Fibroblast of gingiva (primary cell): Measurements from ENCODE around the gene GPATCH2.
A peak's percentile ranks its signal among the peaks of the same experiment; 100 is the strongest.
"Not testable (repeated sequence)": the region's sequence is repeated elsewhere in the genome, so short reads cannot be mapped to it uniquely, and the experiment has no call there.

Experiments used
- DNase-seq: peaks from one replicate; pipeline ENCODE4 v3.0.0-alpha.2; 2011; ENCODE audit warnings: low read depth

Gene GPATCH2

GRCh38 chr1:217630711-217631591, at the start of gene GPATCH2, which contains the start of gene SPATA17:
GPATCH2 (minus strand) TSS chr1:217631090; CDS start chr1:217630971, 119 bp downstream.
SPATA17 (plus strand) TSS chr1:217631344; CDS start chr1:217631379, 35 bp downstream.
- peak; percentile 91 for DNase-seq

- DNase-seq, result no peak
Observed at GRCh38 chr1:217674028-217674729, 43.3 kb upstream of the GPATCH2 start.

- DNase-seq, result no peak
Observed at GRCh38 chr1:217673387-217673786, 42.5 kb upstream of the GPATCH2 start.

GRCh38 chr1:217668351-217668940, 37.6 kb upstream of the GPATCH2 start:
- no peak for DNase-seq

DNA sequence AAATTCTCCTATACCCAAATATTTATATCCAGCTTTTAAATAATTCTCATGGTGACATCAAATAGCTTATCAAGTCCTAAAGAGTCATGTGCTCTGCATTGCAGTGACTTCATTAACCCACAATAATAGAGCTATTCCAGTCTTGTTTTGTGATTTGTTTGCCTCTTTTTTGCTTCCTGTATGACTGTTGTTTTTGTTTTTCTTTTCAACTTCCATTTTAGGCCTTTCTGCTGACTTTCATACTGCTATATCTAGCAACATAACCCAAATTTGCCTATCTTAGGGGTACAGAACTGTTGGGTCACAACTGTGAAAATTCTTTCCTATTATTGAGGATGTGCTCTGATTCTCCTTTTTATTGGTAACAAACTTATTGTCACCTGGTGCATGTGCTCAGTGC, 30.5 kb upstream of the GPATCH2 start:
- no peak for DNase-seq

DNA sequence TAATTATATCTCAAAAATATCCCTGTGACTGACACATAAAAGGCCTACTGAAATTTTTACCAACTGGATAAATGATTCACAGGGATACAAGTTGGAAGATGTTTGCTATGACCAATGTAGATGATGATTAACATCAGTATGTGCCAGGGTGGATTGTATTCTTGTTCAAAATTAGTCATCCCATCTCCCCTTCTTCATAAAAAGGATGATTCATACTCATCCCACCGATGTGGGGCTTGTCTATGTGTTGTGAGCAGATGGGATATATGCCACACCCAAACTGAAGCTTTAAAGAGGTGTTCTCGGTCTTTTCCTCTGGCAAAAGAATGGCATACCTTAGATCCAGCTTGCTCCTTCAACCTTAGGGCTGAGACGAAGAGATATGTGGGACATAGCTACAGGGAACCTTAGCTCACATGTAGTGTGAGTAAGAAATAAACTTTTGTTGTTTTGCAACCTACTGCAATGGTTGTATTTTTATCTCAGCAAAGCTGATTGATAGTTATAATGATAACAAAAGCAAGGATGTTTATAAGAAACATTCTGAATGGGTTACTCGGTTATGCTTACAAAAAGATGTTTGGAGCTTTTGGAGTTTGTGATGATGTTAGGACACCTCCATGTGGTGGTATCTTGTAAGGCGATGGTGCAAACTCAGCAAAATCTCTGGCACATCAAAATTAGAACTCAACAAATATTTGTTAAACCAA, 29.6 kb upstream of the GPATCH2 start:
- DNase-seq, result peak; percentile 52

DNA sequence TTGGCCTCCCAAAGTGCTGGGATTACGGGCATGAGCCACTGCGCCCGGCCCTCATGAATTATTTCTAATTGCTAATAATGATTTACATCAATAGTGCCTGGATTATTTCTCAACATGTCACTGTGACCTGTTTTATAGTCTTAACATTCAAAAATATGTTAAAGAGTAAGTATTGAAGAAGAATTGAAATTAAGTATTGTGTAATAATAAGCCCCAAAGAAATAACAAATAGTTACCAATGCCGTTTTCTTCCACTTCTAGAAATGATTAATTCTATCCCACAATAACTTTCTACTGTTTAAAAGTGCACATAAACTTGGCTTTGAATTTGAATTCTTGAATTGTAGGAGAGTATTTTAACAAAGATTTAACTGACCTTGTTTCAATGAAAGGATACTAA, 19.8 kb upstream of the GPATCH2 start:
- no peak for DNase-seq

DNA sequence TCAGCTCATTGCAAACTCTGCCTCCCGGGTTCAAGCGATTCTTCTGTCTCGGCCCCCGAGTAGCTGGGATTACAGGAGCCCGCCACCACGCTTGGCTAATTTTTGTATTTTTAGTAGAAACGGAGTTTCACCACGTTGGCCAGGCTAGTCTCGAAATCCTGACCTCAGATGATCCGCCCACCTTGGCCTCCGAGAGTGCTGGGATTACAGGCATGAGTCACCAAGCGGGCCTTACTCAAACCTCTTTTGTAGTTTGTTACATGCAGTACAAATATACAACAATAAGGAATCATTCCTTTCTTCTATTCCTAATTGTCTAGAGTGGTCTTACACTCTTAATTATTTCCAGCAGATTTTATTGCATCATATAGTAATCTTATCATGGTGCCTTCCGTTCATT, 16.9 kb upstream of the GPATCH2 start:
- DNase-seq, result no peak

DNA sequence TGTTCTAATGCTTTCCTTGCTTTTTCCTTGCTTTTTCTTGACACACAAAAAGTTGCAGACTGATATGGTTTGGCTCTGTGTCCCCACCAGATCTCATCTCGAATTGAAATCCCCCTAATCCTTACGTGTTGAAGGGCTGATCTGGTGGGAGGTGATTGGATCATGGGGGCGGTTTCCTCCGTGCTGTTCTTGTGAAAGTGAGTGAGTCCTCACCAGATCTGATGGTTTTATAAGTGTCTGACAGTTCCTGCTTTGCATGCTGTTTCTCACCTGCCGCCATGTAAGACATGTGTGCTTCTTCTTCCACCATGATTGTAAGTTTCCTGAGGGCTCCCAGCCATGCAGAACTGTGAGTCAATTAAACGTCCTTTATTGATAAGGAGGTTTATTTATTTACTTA, 11.6 kb upstream of the GPATCH2 start:
- no peak for DNase-seq

GRCh38 chr1:217627431-217627830, 3.5 kb downstream of the GPATCH2 start:
- no peak for DNase-seq

GRCh38 chr1:217626321-217626720, 4.6 kb downstream of the GPATCH2 start:
- DNase-seq, result no peak

- no peak for DNase-seq
Observed at GRCh38 chr1:217622042-217622441, 8.8 kb downstream of the GPATCH2 start.

DNA sequence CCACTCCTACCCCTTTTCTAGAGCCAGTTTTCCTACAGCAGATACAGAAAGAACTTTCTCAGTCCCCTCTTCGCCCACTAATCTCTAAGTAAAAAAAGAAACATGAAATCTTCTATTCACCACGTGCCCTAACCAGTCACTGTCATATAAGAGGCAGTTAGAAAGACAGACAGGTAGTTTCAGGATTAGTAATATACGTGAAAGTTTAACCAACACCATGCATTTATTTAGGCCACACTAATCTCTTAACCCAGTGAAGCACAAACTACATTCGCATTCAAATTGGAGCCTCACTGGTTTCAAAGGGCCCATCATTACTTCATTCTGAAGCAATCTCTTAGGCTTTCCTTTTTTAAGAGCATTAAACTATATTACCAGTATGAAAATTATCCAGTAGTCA, 10.1 kb downstream of the GPATCH2 start:
- no peak for DNase-seq

DNA sequence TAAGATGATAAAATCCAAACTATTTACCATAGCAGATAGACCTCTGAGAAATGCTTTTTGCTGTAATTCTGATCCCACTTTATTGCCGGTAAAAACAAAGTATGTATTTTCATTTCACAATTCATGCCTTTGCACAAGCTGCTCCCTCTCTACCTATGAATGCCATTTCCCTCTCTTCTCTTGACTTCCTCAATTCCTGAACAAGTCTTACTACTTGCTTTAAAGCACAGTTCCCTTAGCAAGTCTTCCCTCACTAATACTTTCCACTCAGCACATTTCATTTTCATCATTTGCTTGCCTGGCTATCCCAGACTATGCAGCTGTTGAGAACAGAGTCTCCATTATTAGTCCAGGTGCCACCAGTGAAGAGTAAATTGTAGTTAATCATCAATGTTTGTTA, 13.8 kb downstream of the GPATCH2 start:
- DNase-seq, result no peak

DNA sequence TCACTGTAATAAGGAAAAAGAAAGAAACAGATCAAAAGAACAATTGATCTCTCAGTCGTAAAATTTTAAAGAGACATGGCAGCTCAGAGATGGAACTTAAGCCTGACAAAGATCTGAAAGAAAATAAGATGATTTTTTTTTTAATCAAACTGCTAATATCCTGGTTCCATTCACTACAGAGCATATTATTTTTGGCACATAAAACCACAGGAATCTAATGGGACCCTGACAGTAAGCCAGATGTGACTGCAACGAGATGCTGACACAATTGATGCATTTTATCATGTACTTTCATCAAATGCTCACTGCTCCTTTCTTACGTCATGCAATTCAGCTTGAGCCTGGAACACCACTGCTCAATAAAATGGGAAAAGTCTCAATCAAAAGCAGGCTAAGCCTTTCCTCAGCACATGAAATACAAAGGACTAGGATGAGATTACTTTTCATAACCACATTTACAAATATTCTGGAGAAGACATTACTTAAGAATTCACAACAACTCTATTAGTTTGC, 16.6 kb downstream of the GPATCH2 start:
- DNase-seq, result no peak

DNA sequence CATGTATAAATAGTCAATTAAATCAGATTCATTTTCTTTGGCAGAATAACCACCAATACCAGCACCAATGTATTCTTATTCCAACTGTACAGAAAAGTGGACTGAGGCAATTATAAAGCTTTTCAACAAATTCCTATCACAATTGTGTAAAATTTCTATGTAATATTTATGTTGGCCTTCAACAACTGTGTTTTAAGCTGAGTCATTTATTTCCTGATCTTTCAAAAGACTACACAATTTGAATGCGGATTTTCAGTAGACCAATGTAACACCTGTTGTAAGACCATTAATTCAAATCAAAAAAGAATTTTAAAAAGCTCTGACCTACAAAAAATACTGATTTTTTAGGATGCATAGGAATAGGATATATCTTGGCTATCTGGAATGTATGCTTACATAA, 25.5 kb downstream of the GPATCH2 start:
- DNase-seq, result no peak

GRCh38 chr1:217602380-217602779, 28.5 kb downstream of the GPATCH2 start:
- DNase-seq, result no peak

GRCh38 chr1:217599154-217599553, 31.7 kb downstream of the GPATCH2 start:
- no peak for DNase-seq

DNA sequence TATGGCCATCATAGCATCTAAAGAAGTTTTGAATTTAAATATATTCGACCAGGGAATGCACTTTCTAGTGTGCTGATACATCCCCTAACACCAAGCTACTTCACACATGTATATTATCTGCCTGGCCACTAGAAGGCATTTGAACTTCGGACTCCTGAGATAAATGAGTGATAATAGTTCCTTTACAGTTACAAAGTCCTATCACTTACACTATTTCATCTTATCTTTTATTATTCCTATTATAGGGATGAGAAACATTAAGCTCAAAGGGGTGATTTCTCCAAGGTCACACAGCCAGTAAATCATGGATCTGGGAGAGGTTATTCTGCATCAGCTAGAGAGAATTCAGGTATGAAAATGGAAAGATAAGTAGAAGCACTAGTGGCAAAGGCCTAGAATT, 40.3 kb downstream of the GPATCH2 start:
- DNase-seq, result no peak

GRCh38 chr1:217586586-217586985, 44.3 kb downstream of the GPATCH2 start:
- DNase-seq, result peak; percentile 12

DNA sequence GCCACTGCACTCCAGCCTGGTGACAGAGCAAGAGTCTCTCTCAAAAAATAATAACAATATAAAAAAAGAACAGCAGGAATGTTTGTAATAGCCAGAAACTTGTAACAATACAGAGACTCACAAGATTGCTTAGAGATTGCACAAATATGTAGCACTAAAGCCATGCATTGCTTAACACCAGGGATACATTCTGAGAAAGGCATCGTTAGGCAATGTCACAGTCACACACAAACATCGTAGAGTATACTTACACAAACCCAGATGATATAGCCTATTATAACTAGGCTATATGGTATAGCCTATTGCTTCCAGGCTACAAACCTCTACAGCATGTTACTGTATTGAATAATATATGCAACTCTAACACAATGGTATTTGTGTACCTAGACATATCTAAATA, 45.3 kb downstream of the GPATCH2 start:
- peak; percentile 45 for DNase-seq

DNA sequence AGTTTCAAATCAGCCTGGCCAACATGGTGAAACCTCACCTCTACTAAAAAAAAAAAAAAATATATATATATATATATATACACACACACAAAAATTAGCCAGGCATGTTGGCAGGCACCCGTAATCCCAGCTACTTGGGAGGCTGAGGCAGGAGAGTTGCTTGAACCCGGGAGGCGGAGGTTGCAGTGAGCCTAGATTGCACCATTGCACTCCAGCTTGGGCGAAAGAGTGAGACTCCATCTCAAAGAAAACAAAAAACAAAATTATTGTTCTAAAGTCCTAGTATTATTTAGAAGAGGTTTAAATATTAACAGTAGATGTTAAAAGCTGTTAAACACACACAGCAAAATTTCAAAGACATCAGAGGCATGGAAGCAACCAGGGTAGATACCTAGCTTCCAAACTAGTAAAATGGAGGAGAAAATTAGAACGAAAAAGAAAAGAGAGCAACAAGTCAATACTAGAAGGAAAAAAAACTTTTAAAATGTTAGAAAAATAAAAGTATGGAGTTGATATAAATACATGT, 46.5 kb downstream of the GPATCH2 start:
- not testable (repeated sequence) for DNase-seq
